GM19043 (cell line): ENCODE measurements around the gene MT1X.
"Not testable (repeated sequence)": the region's sequence is repeated elsewhere in the genome, so short reads cannot be mapped to it uniquely, and the experiment has no call there.

Experiments used
- ATAC-seq: cut with Tn5 transposase; IDR thresholded peaks from one replicate; pipeline ENCODE4 v1.9.1; 2021; ENCODE audit warnings: low read depth; ENCODE audit not compliant: unreplicated experiment

MT1X gene

DNA sequence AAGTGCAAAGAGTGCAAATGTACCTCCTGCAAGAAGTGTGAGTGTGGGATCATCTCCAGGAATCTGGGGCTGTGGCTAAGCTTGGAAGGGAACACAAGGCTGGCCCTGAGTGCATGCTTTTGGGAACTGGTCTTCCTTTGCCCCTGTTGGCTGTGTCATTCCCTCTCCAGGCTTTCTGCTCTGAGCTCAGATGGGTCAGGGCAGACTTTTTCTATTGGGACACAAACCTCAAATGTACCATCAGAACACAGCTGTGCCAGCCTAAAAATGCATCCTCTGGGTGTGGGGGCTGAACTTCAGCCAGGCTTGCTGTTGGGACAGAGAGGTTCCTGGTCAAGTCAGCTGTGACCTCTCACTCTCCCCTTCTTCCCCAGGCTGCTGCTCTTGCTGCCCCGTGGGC lies 29.7 kb upstream of the MT1X start:
- no peak for ATAC-seq

DNA sequence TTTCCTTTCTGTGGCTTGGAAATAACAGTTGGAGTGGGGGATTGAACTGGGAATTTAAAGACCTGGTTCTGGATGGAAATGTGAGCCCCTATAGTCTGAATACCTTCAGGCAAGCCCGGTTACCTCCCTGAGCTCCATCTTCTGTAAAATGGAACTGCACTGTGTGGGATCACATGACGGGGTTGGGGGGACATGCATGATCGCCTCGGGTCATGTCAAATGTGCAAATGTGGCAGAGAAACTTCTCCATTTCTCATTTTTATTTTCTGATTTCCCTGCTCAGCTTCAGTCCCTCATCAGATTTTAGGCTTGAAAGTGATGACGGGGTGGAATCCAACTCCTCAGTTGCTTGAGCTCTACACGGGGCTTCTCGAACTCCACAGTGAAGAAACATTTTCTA lies 29.1 kb upstream of the MT1X start:
- no peak for ATAC-seq

- ATAC-seq, result no peak
Observed at GRCh38 chr16:56657555-56658326, 24.5 kb upstream of the MT1X start, which contains the start of gene MT1F. Gene MT1F (plus strand): TSS chr16:56657959. CDS start chr16:56658059, 100 bp downstream.

- ATAC-seq, result no peak
Observed at GRCh38 chr16:56658327-56658875, 23.9 kb upstream of the MT1X start.

DNA sequence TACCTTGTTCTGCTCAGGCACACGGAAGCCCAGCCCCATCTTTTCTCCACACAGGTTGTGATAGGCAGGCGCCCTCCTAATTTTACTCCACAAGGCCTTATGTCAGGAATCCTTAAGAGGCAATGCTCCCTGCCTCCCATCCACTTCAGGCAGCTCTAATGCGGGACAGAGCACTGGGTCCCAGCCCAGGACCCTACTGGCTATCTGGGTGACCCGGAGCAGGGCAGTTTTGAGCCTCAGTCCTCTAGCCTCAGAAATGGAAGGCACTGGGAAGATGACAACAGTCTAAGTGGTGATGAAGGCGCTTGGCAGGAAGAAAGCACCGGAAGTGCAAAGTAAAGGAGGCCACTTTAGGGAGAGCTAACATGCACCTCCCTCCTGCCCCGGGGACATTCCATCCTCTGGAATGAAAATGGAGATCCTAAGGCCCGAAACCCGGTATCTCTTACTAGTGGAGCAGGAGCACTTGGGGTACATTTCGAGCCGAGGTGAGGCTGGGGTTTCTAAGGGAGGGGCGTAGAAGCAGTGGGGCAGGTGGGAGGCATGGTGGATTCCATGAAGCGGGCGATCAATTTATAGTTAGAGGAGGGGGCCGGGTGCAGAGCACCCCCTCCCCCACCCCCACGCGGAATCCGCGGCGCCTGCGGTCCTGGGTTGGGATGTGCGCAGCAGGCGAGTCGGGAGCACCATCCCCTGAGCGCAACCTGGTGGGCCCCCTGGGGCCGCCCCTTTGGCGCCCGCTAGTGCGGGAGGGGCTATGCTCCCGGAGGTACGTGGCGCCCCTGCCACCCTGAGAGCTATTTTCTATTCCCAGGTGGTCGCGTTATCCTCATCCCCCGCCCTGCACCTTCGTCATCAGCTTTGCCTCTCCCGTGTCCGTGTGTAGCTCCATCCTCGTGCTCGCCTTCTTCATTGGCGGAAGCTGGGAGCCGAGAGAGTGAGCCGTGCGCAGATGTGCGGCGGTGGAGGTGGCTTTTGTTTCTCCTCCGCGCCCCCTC lies 19.6 kb upstream of the MT1X start:
- no peak for ATAC-seq

DNA sequence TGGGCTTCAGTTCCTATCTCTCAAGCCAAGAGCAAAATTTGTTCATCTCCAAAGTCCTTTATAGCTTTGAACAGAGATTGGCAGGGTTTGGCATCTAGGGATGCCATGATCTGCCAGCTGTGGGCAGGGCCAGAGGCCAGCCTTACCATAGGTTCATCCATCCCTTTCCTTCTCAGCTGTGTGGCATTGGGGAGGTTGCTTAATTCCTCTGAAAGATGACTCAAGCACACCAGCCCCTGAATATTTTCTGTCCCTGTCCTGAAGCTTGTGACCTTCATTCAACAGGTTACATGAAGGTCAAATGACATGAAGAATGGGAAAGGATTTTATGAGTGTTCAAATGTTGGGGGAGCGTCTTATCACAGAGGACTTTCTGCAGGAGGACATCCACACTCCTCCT lies 17.8 kb upstream of the MT1X start:
- no peak for ATAC-seq

GRCh38 chr16:56665286-56666261 lies 16.7 kb upstream of the MT1X start:
- not testable (repeated sequence) for ATAC-seq

DNA sequence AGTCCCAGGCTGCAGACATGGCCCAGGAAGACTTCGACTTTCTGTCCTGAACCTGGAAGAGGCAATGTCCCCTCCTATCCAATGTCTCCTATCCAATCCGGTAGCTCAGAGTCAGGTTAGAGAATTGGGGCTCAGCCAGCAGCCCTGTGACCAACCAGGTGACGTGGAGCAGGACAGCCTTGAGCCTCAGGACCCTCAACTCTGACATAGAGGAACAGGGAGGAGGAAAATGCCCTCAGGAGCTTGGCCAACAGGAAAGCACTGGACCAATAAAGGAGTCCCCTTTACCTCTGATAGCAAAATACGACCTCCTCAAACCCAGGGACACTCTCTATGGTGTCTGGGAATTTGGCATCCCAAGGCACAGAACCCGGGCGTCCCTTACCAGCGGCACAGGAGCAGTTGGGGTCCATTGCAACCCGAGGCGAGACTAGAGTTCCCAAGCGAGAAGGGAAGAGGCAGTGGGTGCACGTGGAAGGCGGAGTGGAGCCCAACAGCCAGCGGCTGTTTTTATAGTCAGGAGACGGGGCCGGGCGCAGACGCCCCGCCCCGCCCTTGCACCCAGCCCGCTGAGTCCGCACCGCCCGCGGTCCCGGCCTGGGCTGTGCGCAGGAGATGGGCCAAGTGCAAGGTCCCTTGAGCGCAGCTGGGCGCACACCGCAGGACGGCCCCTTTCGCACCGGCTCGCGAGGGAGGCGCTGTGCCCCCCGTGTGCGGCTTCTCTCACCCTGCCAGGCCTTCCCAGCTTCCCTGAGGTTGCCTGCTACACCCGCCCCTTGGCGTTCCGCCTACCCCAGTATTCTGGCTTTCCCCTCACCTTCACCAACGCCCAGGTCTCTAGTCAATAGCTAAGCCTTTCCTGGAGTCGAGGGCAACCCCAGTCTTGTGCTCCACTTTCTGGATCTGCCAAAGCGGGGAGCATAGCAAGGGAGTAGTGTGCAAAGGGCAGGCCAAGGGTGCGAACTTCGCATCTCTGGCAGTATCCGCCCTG lies 14.4 kb upstream of the MT1X start, which contains the start of gene MT1G:
Gene MT1G (minus strand): TSS at position 485 of the 991 bp plus-strand sequence. CDS start 72 bp downstream, at position 413.
- ATAC-seq, result no peak

DNA sequence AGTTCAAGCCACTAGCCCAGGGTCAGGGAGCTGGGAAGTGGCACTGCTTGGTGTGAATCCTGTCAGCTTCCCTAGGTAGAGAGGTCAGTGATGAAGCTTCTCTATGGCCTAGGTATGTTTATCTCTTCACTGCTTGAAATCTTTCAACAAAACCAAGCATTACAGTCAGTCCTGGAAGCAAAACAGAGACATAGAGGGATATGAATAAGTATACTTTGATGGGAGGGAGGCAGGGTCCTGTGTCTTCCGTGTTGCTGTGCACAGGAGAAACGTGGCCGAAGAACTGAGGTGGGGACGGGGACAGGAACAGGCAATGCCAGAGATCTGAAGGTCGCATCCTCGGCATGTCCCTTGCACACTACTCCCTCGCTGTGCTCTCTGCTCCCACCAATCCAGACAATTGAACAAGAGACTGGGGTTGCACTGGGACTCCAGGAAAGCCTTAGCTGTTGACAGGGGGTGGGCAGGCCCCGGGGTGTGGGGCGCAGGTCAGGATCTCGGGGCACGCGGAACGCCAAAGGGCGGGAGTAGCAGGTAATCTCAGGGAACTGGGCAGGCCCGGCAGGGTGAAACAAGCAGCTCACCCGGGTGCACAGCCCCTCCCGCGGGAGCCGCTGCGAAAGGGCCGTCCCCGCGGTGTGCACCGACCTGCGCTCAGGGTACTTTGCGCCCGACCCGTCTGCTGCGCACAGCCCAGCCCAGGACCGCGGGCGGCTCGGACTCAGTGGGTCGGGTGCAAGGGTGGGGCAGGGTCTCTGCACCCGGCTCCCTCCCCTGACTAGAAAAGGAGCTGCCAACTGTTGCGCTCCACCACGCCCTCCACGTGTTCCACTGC lies 13.0 kb upstream of the MT1X start, which contains the start of gene MT1H:
Gene MT1H (plus strand): TSS at position 810 of the 835 bp plus-strand sequence. CDS start 71 bp downstream, outside the sequence.
- ATAC-seq, result no peak

DNA sequence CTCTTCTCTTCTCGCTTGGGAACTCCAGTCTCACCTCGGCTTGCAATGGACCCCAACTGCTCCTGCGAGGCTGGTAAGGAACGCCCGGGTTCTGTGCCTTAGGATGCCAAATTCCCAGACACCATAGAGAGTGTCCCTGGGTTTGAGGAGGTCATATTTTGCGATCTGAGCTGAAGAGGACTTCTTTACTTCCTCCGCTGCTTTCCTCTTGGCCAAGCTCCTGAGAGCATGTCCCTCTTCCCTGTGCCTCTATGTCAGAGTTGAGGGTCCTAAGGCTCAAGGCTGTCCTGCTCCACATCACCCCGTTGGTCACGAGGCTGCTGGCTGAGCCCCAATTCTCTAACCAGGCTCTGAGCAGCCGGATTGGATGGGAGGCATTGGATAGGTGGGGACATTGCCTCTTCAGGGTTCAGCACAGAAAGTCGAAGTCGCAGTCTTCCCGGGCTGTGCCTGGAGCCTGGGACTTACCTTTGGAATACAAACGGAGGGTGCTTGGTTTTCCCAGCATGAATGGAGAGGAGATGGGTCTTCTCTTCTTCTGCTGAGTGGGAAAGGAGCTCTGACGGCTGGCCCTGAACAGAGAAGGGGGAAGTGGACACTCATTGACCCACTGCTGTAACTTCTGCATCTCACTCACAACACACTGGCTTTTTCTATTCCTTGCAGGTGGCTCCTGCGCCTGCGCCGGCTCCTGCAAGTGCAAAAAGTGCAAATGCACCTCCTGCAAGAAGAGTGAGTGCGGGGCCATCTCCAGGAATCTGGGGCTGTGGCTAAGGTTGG lies 12.2 kb upstream of the MT1X start:
- no peak for ATAC-seq

GRCh38 chr16:56670620-56670934 lies 11.7 kb upstream of the MT1X start:
- no peak for ATAC-seq

DNA sequence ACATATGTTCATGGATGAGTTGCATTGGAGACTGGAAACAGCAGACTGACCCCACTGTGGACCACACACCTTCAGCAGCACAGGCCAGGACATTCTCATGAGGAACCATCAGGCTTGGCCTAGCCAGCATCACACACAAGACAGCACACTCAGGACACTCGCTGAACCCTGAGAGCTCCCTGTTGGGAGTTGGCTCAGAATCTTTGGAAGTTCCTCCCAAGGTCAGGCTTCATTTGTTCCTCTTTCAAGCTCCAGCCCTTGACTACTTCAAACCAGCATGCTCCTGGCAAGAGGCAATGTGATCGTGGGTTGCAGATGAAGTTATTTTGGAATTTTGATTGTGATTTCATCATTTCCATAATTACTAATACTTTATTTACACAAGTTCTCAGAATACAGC lies 10.6 kb upstream of the MT1X start:
- ATAC-seq, result not testable (repeated sequence)

DNA sequence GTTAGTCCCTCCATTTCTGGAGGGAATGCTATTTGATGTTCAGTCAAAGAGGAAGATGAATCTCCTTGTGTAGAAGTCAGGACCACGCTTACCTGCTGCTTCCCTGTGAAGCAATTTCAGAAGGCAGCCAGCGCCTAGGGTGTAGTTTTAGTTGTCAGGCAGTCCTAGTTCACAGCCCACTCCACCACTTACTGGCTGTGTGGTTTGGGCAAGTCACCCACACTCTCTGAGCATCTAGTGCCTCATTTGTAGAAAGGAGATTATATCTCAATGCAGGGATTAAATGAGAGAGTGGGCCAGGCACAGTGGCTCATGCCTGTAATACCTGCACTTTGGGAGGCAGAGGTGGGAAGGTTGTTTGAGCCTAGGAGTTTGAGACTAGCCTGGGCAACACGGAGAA lies 10.1 kb upstream of the MT1X start:
- not testable (repeated sequence) for ATAC-seq

DNA sequence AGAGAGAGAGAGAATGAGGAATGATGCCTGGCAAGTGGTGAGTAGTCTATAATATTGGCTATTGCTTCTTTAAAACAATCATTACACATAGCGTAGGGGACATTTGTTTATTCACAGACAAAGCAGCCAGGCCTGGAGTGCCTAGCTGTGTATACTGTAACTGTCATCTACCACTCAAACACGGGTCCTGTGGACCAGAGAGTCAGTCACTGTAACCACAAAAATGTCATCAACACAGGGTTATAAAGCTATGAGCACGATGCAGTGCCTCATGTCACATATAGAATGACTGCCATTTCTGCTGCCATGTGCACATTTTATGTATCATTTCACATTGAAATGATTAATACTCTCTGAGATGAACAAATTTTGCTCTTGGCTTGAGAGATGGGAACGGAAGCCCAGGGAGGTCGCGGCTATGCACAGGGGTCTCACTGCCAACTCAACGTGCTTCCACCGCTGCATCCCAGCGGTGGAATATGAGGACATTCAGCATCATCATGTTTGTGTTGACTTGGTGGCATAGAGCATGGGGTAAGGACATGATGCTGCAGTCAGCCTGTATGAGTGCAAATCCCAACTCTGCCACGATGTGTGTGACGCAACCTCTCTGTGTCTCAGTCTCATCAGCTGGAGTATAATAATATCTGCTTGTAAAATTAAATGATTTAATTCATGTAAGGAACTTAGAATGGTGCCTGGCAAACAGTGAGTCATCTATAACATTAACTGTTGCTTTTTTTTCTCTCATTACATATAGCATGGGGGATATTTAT lies 9.3 kb upstream of the MT1X start:
- ATAC-seq, result no peak

DNA sequence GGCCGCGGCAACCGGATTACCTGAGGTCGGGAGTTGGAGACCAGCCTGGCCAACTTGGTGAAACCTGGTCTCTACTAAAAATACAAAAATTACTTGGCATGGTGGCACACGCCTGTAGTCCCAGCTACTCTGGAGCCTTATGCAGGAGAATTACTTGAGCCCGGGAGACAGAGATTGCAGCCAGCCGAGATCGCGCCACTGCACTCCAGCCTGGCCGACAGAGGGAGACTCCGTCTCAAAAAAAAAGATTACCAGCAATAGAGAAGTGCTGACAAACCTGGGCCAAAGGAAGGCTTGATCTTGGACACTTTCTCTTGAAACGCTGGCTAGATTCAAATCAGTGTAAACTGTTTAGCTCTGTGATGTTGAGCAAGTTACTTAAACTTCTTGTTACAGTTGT lies 8.3 kb upstream of the MT1X start:
- no peak for ATAC-seq

DNA sequence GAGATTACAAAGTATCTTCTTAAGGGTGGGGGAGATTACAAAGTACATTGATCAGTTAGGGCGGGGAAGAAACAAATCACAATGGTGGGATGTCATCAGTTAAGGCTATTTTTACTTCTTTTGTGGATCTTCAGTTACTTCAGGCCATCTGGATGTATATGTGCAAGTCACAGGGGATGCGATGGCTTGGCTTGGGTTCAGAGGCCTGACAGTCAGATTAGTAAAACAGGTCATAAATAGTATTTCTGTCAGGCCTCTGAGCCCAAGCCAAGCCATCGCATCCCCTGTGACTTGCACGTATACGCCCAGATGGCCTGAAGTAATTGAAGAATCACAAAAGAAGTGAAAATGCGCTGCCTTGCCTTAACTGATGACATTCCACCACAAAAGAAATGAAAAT lies 7.7 kb upstream of the MT1X start:
- ATAC-seq, result not testable (repeated sequence)
